NB4 (cell line): Measurements from ENCODE around the gene IGFBP2.

Experiments
- DNase-seq: peaks from one replicate; pipeline ENCODE4 v3.0.0; 2010; ENCODE audit warnings: low read depth
- H3K4me3 ChIP-seq: one replicate; pipeline ENCODE4 v1.5.1; 2011; ENCODE audit warnings: mild to moderate bottlenecking, low read depth, low read length, moderate library complexity
- CTCF ChIP-seq: IDR thresholded peaks from one replicate; pipeline ENCODE4 v1.5.1; 2012; ENCODE audit warnings: low read depth, low read length
- MAX ChIP-seq: IDR thresholded peaks from 2 replicates; pipeline ENCODE4 v1.6.1; 2011; ENCODE audit warnings: low read depth, low read length
- MYC ChIP-seq: IDR thresholded peaks from 2 replicates; pipeline ENCODE4 v1.6.1; 2011; ENCODE audit warnings: low read depth, low read length
- POLR2A ChIP-seq: IDR thresholded peaks from 2 replicates; pipeline ENCODE4 v1.6.1; 2011; ENCODE audit warnings: mild to moderate bottlenecking; ENCODE audit not compliant: insufficient read length; ENCODE audit errors: extremely low read depth

Gene IGFBP2

GRCh38 chr2:216622526-216622925 lies 10.7 kb upstream of the IGFBP2 start:
- peak; percentile 73 for DNase-seq
- TF ChIP-seq MAX (no peak), CTCF (no peak), MYC (no peak)
- H3K4me3 ChIP-seq = no peak overlapping the region

GRCh38 chr2:216624251-216624650 lies 9.0 kb upstream of the IGFBP2 start:
- TF ChIP-seq MYC = no peak
- TF ChIP-seq CTCF = no peak
- TF ChIP-seq MAX = no peak
- no peak for TF ChIP-seq POLR2A
- no peak overlapping the region for H3K4me3 ChIP-seq
- DNase-seq = no peak

DNA sequence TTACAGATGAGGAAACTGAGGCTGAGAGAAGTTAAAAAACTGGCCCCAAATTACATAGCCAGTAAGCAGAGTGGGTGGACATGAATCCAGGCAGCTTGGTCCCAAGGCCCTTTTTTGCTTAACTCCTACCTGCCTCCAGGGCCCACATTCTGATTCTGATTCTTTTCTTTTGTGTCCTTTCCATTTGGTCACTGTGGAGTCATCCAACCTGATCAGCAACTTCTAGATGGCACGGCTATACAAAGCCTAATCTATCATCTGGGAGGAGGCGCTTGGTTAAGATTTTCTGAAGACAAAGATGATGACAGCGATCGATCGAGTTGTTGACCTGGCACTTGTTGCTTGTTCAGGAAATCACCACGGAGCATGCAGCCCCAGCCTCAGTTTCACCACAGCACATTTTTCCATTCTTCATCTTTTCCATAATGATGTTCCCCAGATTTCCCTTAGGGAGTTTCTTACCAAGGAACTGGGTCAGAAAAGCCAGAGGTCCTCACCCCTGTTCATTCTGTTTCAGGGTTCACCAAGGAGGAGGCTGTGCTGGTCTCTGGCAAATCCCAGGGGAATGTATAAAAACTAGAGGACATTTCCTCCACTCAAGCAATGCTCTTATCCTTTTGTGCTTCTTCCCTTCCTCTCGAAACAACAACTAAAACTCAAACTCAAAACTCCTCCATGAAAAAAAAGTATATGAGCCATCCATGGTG lies 6.9 kb upstream of the IGFBP2 start:
- no peak overlapping the region for H3K4me3 ChIP-seq
- TF ChIP-seq CTCF (no peak), MAX (no peak), POLR2A (no peak), MYC (no peak)
- no peak for DNase-seq

GRCh38 chr2:216626875-216627245 lies 6.4 kb upstream of the IGFBP2 start:
- TF ChIP-seq MYC (no peak), CTCF (no peak), MAX (no peak), POLR2A (no peak)
- H3K4me3 ChIP-seq = no peak overlapping the region
- DNase-seq = no peak

DNA sequence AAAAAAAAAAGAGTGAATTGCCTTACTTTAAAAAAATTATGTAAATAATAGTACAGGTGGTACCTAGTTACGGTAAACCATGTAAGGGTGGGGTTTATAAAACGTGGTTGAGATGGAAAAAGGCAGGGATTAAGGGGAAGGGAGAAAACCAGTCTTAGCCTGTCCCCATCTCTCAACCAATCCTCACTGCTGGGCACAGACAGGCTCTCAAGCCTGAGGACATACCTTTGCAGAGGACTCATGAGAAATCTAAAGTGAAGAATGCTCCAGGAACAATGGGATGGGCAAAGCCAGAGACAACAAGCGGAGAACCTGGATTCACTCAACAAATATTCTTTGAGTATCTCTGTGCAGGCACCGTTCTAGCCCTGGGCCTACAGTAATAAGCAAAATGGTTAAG lies 3.4 kb upstream of the IGFBP2 start:
- no peak for TF ChIP-seq POLR2A
- no peak for TF ChIP-seq MYC
- no peak for TF ChIP-seq MAX
- TF ChIP-seq CTCF = no peak
- H3K4me3 ChIP-seq = no peak overlapping the region
- no peak for DNase-seq
